ENCODE measurements around the gene REXO1. TPM values are rescaled to one million over a fixed set of nuclear protein-coding genes. Genes with fewer than 3 reads are reported as not detected.

Gene REXO1
- total RNA-seq, 1 experiment from 2014 or later: 56.8 TPM

- peaks cover 11% of the 10 kb centered on the region for H3K79me1 ChIP-seq (ENCODE audit: insufficient read depth, low read depth, low read length, poor library complexity, severe bottlenecking)
- H3K14ac ChIP-seq (ENCODE audit: insufficient read depth, low read length): no peak overlapping the region
- no peak overlapping the region for H3K56ac ChIP-seq (ENCODE audit: insufficient read length, low read depth, low read length)
- peak overlapping the region; percentile 84 for H3K4me2 ChIP-seq (ENCODE audit: insufficient read depth, insufficient read length, low read length)
- TF ChIP-seq CTCF (conservative IDR thresholded peaks at IDR 0.05): peak; percentile 27; the same call in 2 of the 3 replicates
- Mint-ChIP-seq H3K27ac (peak overlapping the region in 2 of 3 experiments; percentile 83 to 92; a peak in 4 of 7 replicates), H3K4me1 (peaks cover 39 to 64% of the 10 kb centered on the region in 2 experiments), H3K4me3 (peak overlapping the region; percentile 57 to 78), H3K9me3 (no peaks in the 10 kb centered on the region; a peak in 1 of 5 replicates), H3K36me3 (ENCODE audit: insufficient read depth in 1 of 3, low read depth in 3 of 3) (no peaks in the 10 kb centered on the region), H3K27me3 (ENCODE audit: low read depth) (peaks cover 6% of the 10 kb centered on the region)
- peaks cover 36% of the 10 kb centered on the region; the same call in 1 of the 2 replicates for H3K79me2 ChIP-seq (ENCODE audit: insufficient read depth, low read length)
- H3K23me2 ChIP-seq (ENCODE audit: insufficient read length, low read depth, low read length, poor library complexity, severe bottlenecking): peaks cover 20% of the 10 kb centered on the region
- no peak overlapping the region for H2BK120ac ChIP-seq (ENCODE audit: low read depth, low read length, poor library complexity, severe bottlenecking)
- no peaks in the 10 kb centered on the region for H3K9me3 ChIP-seq (ENCODE audit: control insufficient read depth, low read depth, low read length)
- H2AK5ac ChIP-seq (ENCODE audit: insufficient read length, low read length): no peak overlapping the region
- H3K18ac ChIP-seq (ENCODE audit: insufficient read length, low read depth, low read length): peak overlapping the region; percentile 32
- H2BK12ac ChIP-seq (ENCODE audit: insufficient read length, low read depth, low read length): no peak overlapping the region
- H4K8ac ChIP-seq (replicated peaks; ENCODE audit: insufficient read length, low read depth, low read length): no peak overlapping the region
- H4K5ac ChIP-seq (ENCODE audit: insufficient read length, low read depth, low read length): no peak overlapping the region
- no peak overlapping the region for H3K23ac ChIP-seq (ENCODE audit: insufficient read length, low read depth, low read length)
- no peak overlapping the region for H2BK5ac ChIP-seq (ENCODE audit: insufficient read length, low read length)
- no peaks in the 10 kb centered on the region for H4K20me1 ChIP-seq (ENCODE audit: control insufficient read depth, insufficient read depth, insufficient read length)
- no peaks in the 10 kb centered on the region; the same call in 1 of the 2 replicates for H3K27me3 ChIP-seq (ENCODE audit: insufficient read depth, low read length)
- H2BK20ac ChIP-seq (ENCODE audit: low read depth, low read length, poor library complexity, severe bottlenecking): no peak overlapping the region
- H3K27ac ChIP-seq (ENCODE audit: insufficient read length, low read depth, low read length): no peak overlapping the region
- no CpG with 5 or more reads among the region's 18 CpGs for WGBS (ENCODE audit: extremely low coverage, insufficient read length, low lambda C conversion rate)
- H2BK15ac ChIP-seq (ENCODE audit: low read depth, low read length): no peak overlapping the region
- peaks cover 7% of the 10 kb centered on the region; the same call in 1 of the 2 replicates for H3K4me1 ChIP-seq (ENCODE audit: insufficient read depth, low read length)
- H3K4ac ChIP-seq (ENCODE audit: low read depth, low read length): no peak overlapping the region
- no peak overlapping the region for H4K91ac ChIP-seq (ENCODE audit: insufficient read length, low read depth, low read length)
- DNase-seq: no peak
- no peak overlapping the region for H3T11ph ChIP-seq (ENCODE audit: low read length)
- no peak overlapping the region for H2AFZ ChIP-seq (ENCODE audit: low read length)
- H3K9ac ChIP-seq (ENCODE audit: extremely low read depth, insufficient read length, low read length): no peak overlapping the region
These were observed 11.1 kb upstream of the REXO1 start for GRCh38 chr19:1859331-1859781.
